ENCODE results near the gene PIK3AP1. TPM values are rescaled to one million over a fixed set of nuclear protein-coding genes. Genes with fewer than 3 reads are reported as not detected.

The PIK3AP1 gene
- total RNA-seq, 1 experiment from 2014 or later, result 3.7 TPM

- ATAC-seq, result no peak
- Histone ChIP-seq H3K9me3 (ENCODE audit: low read length) (no peaks in the 10 kb centered on the region), H2AFZ (ENCODE audit: low read length) (no peak overlapping the region), H3K79me2 (ENCODE audit: low read length) (no peaks in the 10 kb centered on the region), H3K4me1 (ENCODE audit: insufficient read depth, low read length) (no peaks in the 10 kb centered on the region; the same call in 1 of the 2 replicates), H3K9ac (ENCODE audit: low read length) (no peak overlapping the region), H3F3A (ENCODE audit: low read length, unreplicated experiment) (no peaks in the 10 kb centered on the region), H3K36me3 (ENCODE audit: low read depth, low read length) (no peaks in the 10 kb centered on the region), H3K27ac (ENCODE audit: low read length) (no peak overlapping the region), H3K4me3 (ENCODE audit: low read length) (no peak overlapping the region), H4K20me1 (ENCODE audit: low read length) (no peaks in the 10 kb centered on the region), H3K27me3 (ENCODE audit: low read length) (no peaks in the 10 kb centered on the region), H3K9me2 (replicated peaks; ENCODE audit: low read length) (no peaks in the 10 kb centered on the region), H3K4me2 (ENCODE audit: low read length) (no peak overlapping the region)
- BruUV-seq (replicated peaks), result no TSS peak
- intact Hi-C loops (cut with micrococcal nuclease), result no loop called here
- CTCF ChIA-PET, result no interaction called here
- POLR2A ChIA-PET (ENCODE audit: unreplicated experiment), result no interaction called here
- no peak for DNase-seq
- TF ChIP-seq EZH2 (IDR thresholded peaks at IDR 0.05; ENCODE audit: low read length, unreplicated experiment) (no peak), CTCF (conservative IDR thresholded peaks at IDR 0.05; ENCODE audit: low read depth, low read length) (no peak), EZH2phosphoT487 (IDR thresholded peaks at IDR 0.05; ENCODE audit: borderline replicate concordance, low read length) (no peak)
These were observed 53.6 kb downstream of the PIK3AP1 start for GRCh38 chr10:96666741-96667140.

- 0 out of 2 replicates have a peak, but pooled peaks have one; percentile 18 for ATAC-seq
These were observed 55.0 kb downstream of the PIK3AP1 start for GRCh38 chr10:96665306-96665705.

More at GRCh38 chr10:96665306-96665705, 55.0 kb downstream of the PIK3AP1 start:
- H3K36me3 ChIP-seq (ENCODE audit: low read depth, low read length), result no peaks in the 10 kb centered on the region
- intact Hi-C loops (cut with micrococcal nuclease), result no loop called here
- H3K4me1 ChIP-seq (ENCODE audit: insufficient read depth, low read length), result no peaks in the 10 kb centered on the region; the same call in 1 of the 2 replicates
- H3K9me3 ChIP-seq (ENCODE audit: low read length), result no peaks in the 10 kb centered on the region
- no peaks in the 10 kb centered on the region for H4K20me1 ChIP-seq (ENCODE audit: low read length)
- no TSS peak for BruUV-seq (replicated peaks)
- TF ChIP-seq CTCF (conservative IDR thresholded peaks at IDR 0.05; ENCODE audit: low read depth, low read length) (no peak), EZH2phosphoT487 (IDR thresholded peaks at IDR 0.05; ENCODE audit: borderline replicate concordance, low read length) (no peak), EZH2 (IDR thresholded peaks at IDR 0.05; ENCODE audit: low read length, unreplicated experiment) (no peak)
- no peaks in the 10 kb centered on the region for H3K9me2 ChIP-seq (replicated peaks; ENCODE audit: low read length)
- no peak overlapping the region for H3K9ac ChIP-seq (ENCODE audit: low read length)
- CTCF ChIA-PET, result no interaction called here
- POLR2A ChIA-PET (ENCODE audit: unreplicated experiment), result no interaction called here
- H3K27ac ChIP-seq (ENCODE audit: low read length), result no peak overlapping the region
- H3K4me2 ChIP-seq (ENCODE audit: low read length), result no peak overlapping the region
- peak; percentile 19 for DNase-seq
- H3K27me3 ChIP-seq (ENCODE audit: low read length), result no peaks in the 10 kb centered on the region
- no peak overlapping the region for H2AFZ ChIP-seq (ENCODE audit: low read length)
- no peaks in the 10 kb centered on the region for H3F3A ChIP-seq (ENCODE audit: low read length, unreplicated experiment)
- H3K4me3 ChIP-seq (ENCODE audit: low read length), result no peak overlapping the region
- H3K79me2 ChIP-seq (ENCODE audit: low read length), result no peaks in the 10 kb centered on the region

Measured in PC-3 (cell line).